B cell (primary cell): ENCODE measurements around the gene RNASE7.

Experiments
- CTCF ChIP-seq: fragments of 200-600 bp; IDR thresholded peaks from one replicate; pipeline ENCODE4 v1.8.0; 2022; ENCODE audit warnings: antibody characterized with exemption, mild to moderate bottlenecking
- EZH2 ChIP-seq: IDR thresholded peaks from 2 replicates; pipeline ENCODE4 v1.6.1; 2012; ENCODE audit warnings: borderline replicate concordance, low read depth, mild to moderate bottlenecking, moderate library complexity, low read length; ENCODE audit not compliant: insufficient read depth, poor library complexity, severe bottlenecking

- TF ChIP-seq CTCF (no peak), EZH2 (no peak)
Observed at GRCh38 chr14:21091821-21092272, 49.7 kb downstream of the RNASE7 start.
